ENCODE measurements around the gene MTHFD2L. TPM values are rescaled to one million over a fixed set of nuclear protein-coding genes. Genes with fewer than 3 reads are reported as not detected.
"Not testable (repeated sequence)": the region's sequence is repeated elsewhere in the genome, so short reads cannot be mapped to it uniquely, and the experiment has no call there.

The MTHFD2L gene
- total and polyA plus RNA-seq, 2 experiments from 2014 or later: 20.0 to 32.0 TPM

GRCh38 chr4:74123065-74123728 is 34.7 kb upstream of the MTHFD2L start:
- TF ChIP-seq CTCF (IDR thresholded peaks at IDR 0.05; ENCODE audit: poor library complexity) (no peak), EZH2 (IDR thresholded peaks at IDR 0.05; ENCODE audit: borderline replicate concordance) (no peak), EZH2phosphoT487 (IDR thresholded peaks at IDR 0.05; ENCODE audit: low read depth, severe bottlenecking, unreplicated experiment) (no peak)
- peak; percentile 43 for DNase-seq (ENCODE audit: low spot score)
- Histone ChIP-seq H3K36me3 (replicated peaks; ENCODE audit: insufficient read depth, low read depth) (no peaks in the 10 kb centered on the region), H3K4me3 (no peak overlapping the region), H3K27ac (no peak overlapping the region), H4K20me1 (ENCODE audit: insufficient read depth, poor library complexity, severe bottlenecking) (no peaks in the 10 kb centered on the region), H3K9me2 (replicated peaks; ENCODE audit: insufficient read depth) (no peaks in the 10 kb centered on the region), H3K27me3 (no peaks in the 10 kb centered on the region), H3K9me3 (ENCODE audit: low read depth) (no peaks in the 10 kb centered on the region), H3K79me2 (no peaks in the 10 kb centered on the region), H2AFZ (no peak overlapping the region), H3K4me2 (no peak overlapping the region), H3K4me1 (ENCODE audit: insufficient read depth) (no peaks in the 10 kb centered on the region)
- WGBS (ENCODE audit: low lambda C conversion rate, missing lambda C conversion rate): 96% methylated on average over 1 of the region's 1 CpG

- Histone ChIP-seq H3K79me2 (no peaks in the 10 kb centered on the region), H4K20me1 (ENCODE audit: insufficient read depth, poor library complexity, severe bottlenecking) (no peaks in the 10 kb centered on the region), H2AFZ (no peak overlapping the region), H3K27ac (no peak overlapping the region), H3K36me3 (replicated peaks; ENCODE audit: insufficient read depth, low read depth) (no peaks in the 10 kb centered on the region), H3K4me3 (no peak overlapping the region), H3K9me2 (replicated peaks; ENCODE audit: insufficient read depth) (no peaks in the 10 kb centered on the region), H3K27me3 (no peaks in the 10 kb centered on the region), H3K9me3 (ENCODE audit: low read depth) (no peaks in the 10 kb centered on the region), H3K4me1 (ENCODE audit: insufficient read depth) (no peaks in the 10 kb centered on the region), H3K4me2 (no peak overlapping the region)
- no peak for DNase-seq (ENCODE audit: low spot score)
- no peak for TF ChIP-seq EZH2 (IDR thresholded peaks at IDR 0.05; ENCODE audit: borderline replicate concordance)
- no peak for TF ChIP-seq EZH2phosphoT487 (IDR thresholded peaks at IDR 0.05; ENCODE audit: low read depth, severe bottlenecking, unreplicated experiment)
- TF ChIP-seq CTCF (IDR thresholded peaks at IDR 0.05; ENCODE audit: poor library complexity): no peak
- whole genome bisulfite sequencing (ENCODE audit: low lambda C conversion rate, missing lambda C conversion rate): 86% methylated on average over 1 of the region's 1 CpG
Observed at GRCh38 chr4:74125029-74125428, 32.9 kb upstream of the MTHFD2L start.

- WGBS (ENCODE audit: low lambda C conversion rate, missing lambda C conversion rate): 92% methylated on average over 4 of the region's 4 CpGs
Observed at GRCh38 chr4:74127745-74128144, 30.2 kb upstream of the MTHFD2L start.

GRCh38 chr4:74130843-74131242 is 27.1 kb upstream of the MTHFD2L start:
- H3K36me3 ChIP-seq (replicated peaks; ENCODE audit: insufficient read depth, low read depth); H3K9me3 ChIP-seq (ENCODE audit: low read depth); H3K27ac ChIP-seq; H3K79me2 ChIP-seq; H2AFZ ChIP-seq; DNase-seq (ENCODE audit: low spot score); H4K20me1 ChIP-seq (ENCODE audit: insufficient read depth, poor library complexity, severe bottlenecking); H3K27me3 ChIP-seq; H3K9me2 ChIP-seq (replicated peaks; ENCODE audit: insufficient read depth); H3K4me1 ChIP-seq (ENCODE audit: insufficient read depth); H3K4me2 ChIP-seq; H3K4me3 ChIP-seq: not testable (repeated sequence)
- WGBS (ENCODE audit: low lambda C conversion rate, missing lambda C conversion rate): 95% methylated on average over 2 of the region's 2 CpGs

More at GRCh38 chr4:74127745-74128144, 30.2 kb upstream of the MTHFD2L start:
- H3K4me3 ChIP-seq: no peak overlapping the region
- H4K20me1 ChIP-seq (ENCODE audit: insufficient read depth, poor library complexity, severe bottlenecking): no peaks in the 10 kb centered on the region
- H3K27ac ChIP-seq: no peak overlapping the region
- no peak overlapping the region for H2AFZ ChIP-seq
- H3K9me3 ChIP-seq (ENCODE audit: low read depth): no peaks in the 10 kb centered on the region
- no peak for DNase-seq (ENCODE audit: low spot score)
- H3K36me3 ChIP-seq (replicated peaks; ENCODE audit: insufficient read depth, low read depth): no peaks in the 10 kb centered on the region
- no peaks in the 10 kb centered on the region for H3K4me1 ChIP-seq (ENCODE audit: insufficient read depth)
- no peaks in the 10 kb centered on the region for H3K27me3 ChIP-seq
- no peak for TF ChIP-seq EZH2phosphoT487 (IDR thresholded peaks at IDR 0.05; ENCODE audit: low read depth, severe bottlenecking, unreplicated experiment)
- TF ChIP-seq CTCF (IDR thresholded peaks at IDR 0.05; ENCODE audit: poor library complexity): no peak
- no peak for TF ChIP-seq EZH2 (IDR thresholded peaks at IDR 0.05; ENCODE audit: borderline replicate concordance)
- no peaks in the 10 kb centered on the region for H3K9me2 ChIP-seq (replicated peaks; ENCODE audit: insufficient read depth)
- H3K4me2 ChIP-seq: no peak overlapping the region
- no peaks in the 10 kb centered on the region for H3K79me2 ChIP-seq

- not testable (repeated sequence) for H2AFZ ChIP-seq; DNase-seq (ENCODE audit: low spot score); H3K27ac ChIP-seq; H3K79me2 ChIP-seq; H3K4me2 ChIP-seq; H3K4me1 ChIP-seq (ENCODE audit: insufficient read depth); H3K4me3 ChIP-seq; H3K36me3 ChIP-seq (replicated peaks; ENCODE audit: insufficient read depth, low read depth); H3K27me3 ChIP-seq; H4K20me1 ChIP-seq (ENCODE audit: insufficient read depth, poor library complexity, severe bottlenecking); H3K9me3 ChIP-seq (ENCODE audit: low read depth); H3K9me2 ChIP-seq (replicated peaks; ENCODE audit: insufficient read depth)
Observed at GRCh38 chr4:74132188-74132587, 25.7 kb upstream of the MTHFD2L start.
